ENCODE results near the gene LAG3. TPM values are rescaled to one million over a fixed set of nuclear protein-coding genes. Genes with fewer than 3 reads are reported as not detected.

The LAG3 gene
- total RNA-seq, 1 experiment from 2014 or later, result 2.2 TPM

GRCh38 chr12:6750506-6750905 lies 21.8 kb upstream of the LAG3 start:
- Histone ChIP-seq H2BK5ac (ENCODE audit: insufficient read length, low read length) (no peak overlapping the region), H4K8ac (replicated peaks; ENCODE audit: insufficient read length, low read depth, low read length) (no peak overlapping the region), H2BK120ac (ENCODE audit: low read depth, low read length, poor library complexity, severe bottlenecking) (no peak overlapping the region), H3K9me3 (ENCODE audit: control insufficient read depth, low read depth, low read length) (no peaks in the 10 kb centered on the region), H2BK20ac (ENCODE audit: low read depth, low read length, poor library complexity, severe bottlenecking) (no peak overlapping the region), H3K27ac (ENCODE audit: insufficient read length, low read depth, low read length) (no peak overlapping the region), H2BK12ac (ENCODE audit: insufficient read length, low read depth, low read length) (no peak overlapping the region), H3T11ph (ENCODE audit: low read length) (no peak overlapping the region), H3K4ac (ENCODE audit: low read depth, low read length) (no peak overlapping the region), H2AFZ (ENCODE audit: low read length) (no peak overlapping the region), H3K18ac (ENCODE audit: insufficient read length, low read depth, low read length) (no peak overlapping the region), H2AK5ac (ENCODE audit: insufficient read length, low read length) (no peak overlapping the region), H3K23ac (ENCODE audit: insufficient read length, low read depth, low read length) (no peak overlapping the region), H3K4me1 (ENCODE audit: insufficient read depth, low read length) (peaks cover 6% of the 10 kb centered on the region; the same call in 1 of the 2 replicates), H3K79me1 (ENCODE audit: insufficient read depth, low read depth, low read length, poor library complexity, severe bottlenecking) (peaks cover 8% of the 10 kb centered on the region), H3K14ac (ENCODE audit: insufficient read depth, low read length) (no peak overlapping the region), H3K4me2 (ENCODE audit: insufficient read depth, insufficient read length, low read length) (no peak overlapping the region), H4K5ac (ENCODE audit: insufficient read length, low read depth, low read length) (no peak overlapping the region), H3K9ac (ENCODE audit: extremely low read depth, insufficient read length, low read length) (no peak overlapping the region), H4K91ac (ENCODE audit: insufficient read length, low read depth, low read length) (no peak overlapping the region), H4K20me1 (ENCODE audit: control insufficient read depth, insufficient read depth, insufficient read length) (no peaks in the 10 kb centered on the region), H3K23me2 (ENCODE audit: insufficient read length, low read depth, low read length, poor library complexity, severe bottlenecking) (peaks cover 3% of the 10 kb centered on the region), H3K79me2 (ENCODE audit: insufficient read depth, low read length) (peaks cover 4% of the 10 kb centered on the region), H3K56ac (ENCODE audit: insufficient read length, low read depth, low read length) (no peak overlapping the region), H3K27me3 (ENCODE audit: insufficient read depth, low read length) (no peaks in the 10 kb centered on the region), H2BK15ac (ENCODE audit: low read depth, low read length) (no peak overlapping the region)
- TF ChIP-seq CTCF (conservative IDR thresholded peaks at IDR 0.05), result no peak
- Mint-ChIP-seq H3K4me1 (peaks cover 18 to 23% of the 10 kb centered on the region in 2 experiments), H3K27ac (no peak overlapping the region; a peak in 1 of 7 replicates), H3K9me3 (no peaks in the 10 kb centered on the region), H3K27me3 (ENCODE audit: low read depth) (no peaks in the 10 kb centered on the region), H3K36me3 (ENCODE audit: insufficient read depth in 1 of 3, low read depth in 3 of 3) (peaks cover 43 to 68% (median 65%) of the 10 kb centered on the region in 3 experiments; a peak in 6 of 7 replicates), H3K4me3 (no peak overlapping the region; a peak in 1 of 5 replicates)
- WGBS (ENCODE audit: extremely low coverage, insufficient read length, low lambda C conversion rate), result no CpG with 5 or more reads among the region's 4 CpGs
- no peak for DNase-seq
